ENCODE data around the gene KPNB1. TPM values are rescaled to one million over a fixed set of nuclear protein-coding genes. Genes with fewer than 3 reads are reported as not detected.

Gene KPNB1
- total RNA-seq, 1 donor from 2014 or later, result 491 TPM

- Histone ChIP-seq H3K27me3 (ENCODE audit: insufficient read depth, low read length) (no peaks in the 10 kb centered on the region), H2AFZ (ENCODE audit: low read depth, low read length) (no peak overlapping the region), H3K27ac (ENCODE audit: low read depth, low read length) (peak overlapping the region; percentile 73), H3K36me3 (ENCODE audit: insufficient read depth, low read length) (peaks cover 31% of the 10 kb centered on the region), H3K4me3 (ENCODE audit: insufficient read depth, low read depth, low read length) (peak overlapping the region; percentile 37), H4K20me1 (ENCODE audit: insufficient read depth, low read length) (no peaks in the 10 kb centered on the region), H3K4me1 (ENCODE audit: insufficient read depth, low read length) (peaks cover 22% of the 10 kb centered on the region), H3K9ac (ENCODE audit: low read length) (peak overlapping the region; percentile 55), H3K79me2 (ENCODE audit: insufficient read depth, low read length) (no peaks in the 10 kb centered on the region), H3K4me2 (ENCODE audit: low read length) (peak overlapping the region; percentile 68), H3K9me3 (ENCODE audit: insufficient read depth, low read depth, low read length) (no peaks in the 10 kb centered on the region)
- peak; percentile 88 for FAIRE-seq
- Mint-ChIP-seq H3K36me3 (ENCODE audit: low read depth, unreplicated experiment) (peaks cover 29% of the 10 kb centered on the region), H3K4me1 (ENCODE audit: low read depth, unreplicated experiment) (peaks cover 40% of the 10 kb centered on the region), H3K27ac (ENCODE audit: unreplicated experiment) (peak overlapping the region; percentile 96), H3K27me3 (ENCODE audit: low read depth, unreplicated experiment) (no peaks in the 10 kb centered on the region), H3K9me3 (ENCODE audit: unreplicated experiment) (no peaks in the 10 kb centered on the region), H3K4me3 (ENCODE audit: unreplicated experiment) (peak overlapping the region; percentile 41)
- TF ChIP-seq, protein P1, sequence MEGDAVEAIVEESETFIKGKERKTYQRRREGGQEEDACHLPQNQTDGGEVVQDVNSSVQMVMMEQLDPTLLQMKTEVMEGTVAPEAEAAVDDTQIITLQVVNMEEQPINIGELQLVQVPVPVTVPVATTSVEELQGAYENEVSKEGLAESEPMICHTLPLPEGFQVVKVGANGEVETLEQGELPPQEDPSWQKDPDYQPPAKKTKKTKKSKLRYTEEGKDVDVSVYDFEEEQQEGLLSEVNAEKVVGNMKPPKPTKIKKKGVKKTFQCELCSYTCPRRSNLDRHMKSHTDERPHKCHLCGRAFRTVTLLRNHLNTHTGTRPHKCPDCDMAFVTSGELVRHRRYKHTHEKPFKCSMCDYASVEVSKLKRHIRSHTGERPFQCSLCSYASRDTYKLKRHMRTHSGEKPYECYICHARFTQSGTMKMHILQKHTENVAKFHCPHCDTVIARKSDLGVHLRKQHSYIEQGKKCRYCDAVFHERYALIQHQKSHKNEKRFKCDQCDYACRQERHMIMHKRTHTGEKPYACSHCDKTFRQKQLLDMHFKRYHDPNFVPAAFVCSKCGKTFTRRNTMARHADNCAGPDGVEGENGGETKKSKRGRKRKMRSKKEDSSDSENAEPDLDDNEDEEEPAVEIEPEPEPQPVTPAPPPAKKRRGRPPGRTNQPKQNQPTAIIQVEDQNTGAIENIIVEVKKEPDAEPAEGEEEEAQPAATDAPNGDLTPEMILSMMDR (IDR thresholded peaks at IDR 0.05; ENCODE audit: insufficient read depth, low read depth, low read length), result no peak
- TF ChIP-seq EZH2 (IDR thresholded peaks at IDR 0.05; ENCODE audit: insufficient read depth, low read length), result no peak
- peak; percentile 92 for DNase-seq (ENCODE audit: low read depth)
Observed at GRCh38 chr17:47621293-47622179, 28.2 kb upstream of the KPNB1 start.

DNA sequence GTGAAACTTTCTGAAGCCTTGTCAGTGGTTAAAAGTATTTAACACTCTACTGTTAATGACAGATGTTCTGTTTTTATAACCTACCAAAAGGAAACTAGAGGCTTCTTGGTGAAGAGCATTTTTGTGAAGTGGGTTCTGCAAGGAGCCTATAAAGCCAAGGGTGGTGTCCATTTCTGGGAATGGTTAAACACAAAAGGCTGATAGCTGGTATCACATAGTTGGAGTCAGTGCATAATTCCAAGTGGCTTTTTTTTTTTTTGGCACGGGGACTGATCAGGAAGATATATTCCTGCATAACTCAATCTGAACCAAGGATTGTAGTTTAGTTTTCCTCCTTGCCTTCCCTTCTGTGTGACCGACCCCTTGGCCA, 27.6 kb upstream of the KPNB1 start:
- Mint-ChIP-seq H3K36me3 (ENCODE audit: low read depth, unreplicated experiment) (peaks cover 31% of the 10 kb centered on the region), H3K27ac (ENCODE audit: unreplicated experiment) (peak overlapping the region; percentile 98), H3K27me3 (ENCODE audit: low read depth, unreplicated experiment) (no peaks in the 10 kb centered on the region), H3K9me3 (ENCODE audit: unreplicated experiment) (no peaks in the 10 kb centered on the region), H3K4me1 (ENCODE audit: low read depth, unreplicated experiment) (peaks cover 40% of the 10 kb centered on the region), H3K4me3 (ENCODE audit: unreplicated experiment) (peak overlapping the region; percentile 50)
- Histone ChIP-seq H3K4me1 (ENCODE audit: insufficient read depth, low read length) (peaks cover 22% of the 10 kb centered on the region), H3K9ac (ENCODE audit: low read length) (peak overlapping the region; percentile 55), H3K36me3 (ENCODE audit: insufficient read depth, low read length) (peaks cover 31% of the 10 kb centered on the region), H2AFZ (ENCODE audit: low read depth, low read length) (no peak overlapping the region), H3K9me3 (ENCODE audit: insufficient read depth, low read depth, low read length) (no peaks in the 10 kb centered on the region), H3K4me2 (ENCODE audit: low read length) (peak overlapping the region; percentile 68), H3K27me3 (ENCODE audit: insufficient read depth, low read length) (no peaks in the 10 kb centered on the region), H3K79me2 (ENCODE audit: insufficient read depth, low read length) (no peaks in the 10 kb centered on the region), H3K27ac (ENCODE audit: low read depth, low read length) (peak overlapping the region; percentile 73), H3K4me3 (ENCODE audit: insufficient read depth, low read depth, low read length) (peak overlapping the region; percentile 37), H4K20me1 (ENCODE audit: insufficient read depth, low read length) (no peaks in the 10 kb centered on the region)
- no peak for TF ChIP-seq EZH2 (IDR thresholded peaks at IDR 0.05; ENCODE audit: insufficient read depth, low read length)
- TF ChIP-seq, protein P1 (IDR thresholded peaks at IDR 0.05; ENCODE audit: insufficient read depth, low read depth, low read length), result no peak
- DNase-seq (ENCODE audit: low read depth) (peak; percentile 9), FAIRE-seq (no peak)

DNA sequence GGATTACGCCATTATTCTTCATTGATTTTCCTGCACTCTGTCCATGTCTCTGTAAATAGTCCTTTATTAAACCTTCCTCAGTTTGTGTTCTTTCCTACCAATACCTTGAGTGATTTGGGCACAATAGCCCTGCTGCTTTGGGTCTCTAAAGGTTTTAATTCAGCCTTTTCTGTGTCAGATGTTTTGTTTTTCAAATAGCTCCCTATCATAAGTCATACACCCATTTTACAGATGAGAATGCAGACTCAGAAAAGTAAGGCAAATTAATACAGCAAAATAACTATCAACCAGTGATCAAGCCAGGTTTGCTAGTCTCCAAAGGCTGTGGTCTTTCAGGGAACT, 25.0 kb upstream of the KPNB1 start:
- peaks cover 38% of the 10 kb centered on the region for H3K4me1 Mint-ChIP-seq (ENCODE audit: low read depth, unreplicated experiment)
- no peaks in the 10 kb centered on the region for H3K79me2 ChIP-seq (ENCODE audit: insufficient read depth, low read length)
- FAIRE-seq, result no peak

More for the DNA sequence above, 25.0 kb upstream of the KPNB1 start:
- Mint-ChIP-seq H3K9me3 (ENCODE audit: unreplicated experiment) (no peaks in the 10 kb centered on the region), H3K4me3 (ENCODE audit: unreplicated experiment) (no peak overlapping the region), H3K27ac (ENCODE audit: unreplicated experiment) (no peak overlapping the region), H3K27me3 (ENCODE audit: low read depth, unreplicated experiment) (no peaks in the 10 kb centered on the region), H3K36me3 (ENCODE audit: low read depth, unreplicated experiment) (peaks cover 17% of the 10 kb centered on the region)
- no peak overlapping the region for H2AFZ ChIP-seq (ENCODE audit: low read depth, low read length)
- H3K9ac ChIP-seq (ENCODE audit: low read length), result no peak overlapping the region
- no peaks in the 10 kb centered on the region for H4K20me1 ChIP-seq (ENCODE audit: insufficient read depth, low read length)
- peaks cover 15% of the 10 kb centered on the region for H3K36me3 ChIP-seq (ENCODE audit: insufficient read depth, low read length)
- no peak overlapping the region for H3K4me2 ChIP-seq (ENCODE audit: low read length)
- peaks cover 22% of the 10 kb centered on the region for H3K4me1 ChIP-seq (ENCODE audit: insufficient read depth, low read length)
- H3K9me3 ChIP-seq (ENCODE audit: insufficient read depth, low read depth, low read length), result no peaks in the 10 kb centered on the region
- no peak overlapping the region for H3K4me3 ChIP-seq (ENCODE audit: insufficient read depth, low read depth, low read length)
- no peaks in the 10 kb centered on the region for H3K27me3 ChIP-seq (ENCODE audit: insufficient read depth, low read length)
- TF ChIP-seq EZH2 (IDR thresholded peaks at IDR 0.05; ENCODE audit: insufficient read depth, low read length), result no peak
- TF ChIP-seq, protein P1 (IDR thresholded peaks at IDR 0.05; ENCODE audit: insufficient read depth, low read depth, low read length), result no peak
- no peak for DNase-seq (ENCODE audit: low read depth)
- H3K27ac ChIP-seq (ENCODE audit: low read depth, low read length), result no peak overlapping the region
